H7 (cell line): Measurements from ENCODE around the gene PRXL2A. TPM values are rescaled to one million over a fixed set of nuclear protein-coding genes. Genes with fewer than 3 reads are reported as not detected.

Source experiments
- DNase-seq: peaks from one replicate; pipeline ENCODE4 v3.0.0; 2012
- H3K27me3 ChIP-seq: 2 replicates; pipeline ENCODE4 v1.6.0; 2011; ENCODE audit warnings: mild to moderate bottlenecking, low read length; ENCODE audit not compliant: control insufficient read depth, insufficient read depth
- H3K36me3 ChIP-seq: replicated peaks from 2 replicates; pipeline ENCODE4 v1.5.1; 2011; ENCODE audit warnings: low read length; ENCODE audit not compliant: control insufficient read depth, insufficient read depth
- H3K4me3 ChIP-seq: 2 replicates; pipeline ENCODE4 v1.5.1; 2011; ENCODE audit warnings: low read depth, mild to moderate bottlenecking, control low read depth, low read length, moderate library complexity; ENCODE audit not compliant: insufficient read depth
- total RNA-seq: library from RNA; depleted of rRNA; stranded (reverse); fragments of >200 nt; shearing (Covaris generic); gene quantifications from 2 replicates; pipeline ENCODE4 v1.2.3, GENCODE V29; 2014; rRNA removed

Gene PRXL2A
- total RNA-seq, 1 experiment from 2014 or later: 35.0 TPM

DNA sequence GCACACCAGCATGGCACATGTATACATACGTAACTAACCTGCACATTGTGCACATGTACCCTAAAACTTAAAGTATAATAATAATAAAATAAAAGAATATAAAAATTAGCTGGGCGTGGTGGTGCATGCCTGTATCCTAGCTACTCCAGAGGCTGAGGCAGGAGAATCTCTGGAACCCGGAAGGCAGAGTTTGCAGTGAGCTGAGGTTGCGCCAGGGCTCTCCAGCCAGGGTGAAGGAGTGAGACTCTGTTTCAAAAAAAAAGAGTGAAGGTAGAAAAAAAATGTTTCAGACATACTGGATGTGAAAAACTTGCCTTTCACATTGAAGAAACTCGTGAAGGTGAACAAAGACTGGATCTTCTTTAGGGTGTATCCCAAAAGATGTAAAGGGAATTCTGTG lies 72.5 kb downstream of the PRXL2A start:
- Histone ChIP-seq H3K27me3 (no peaks in the 10 kb centered on the region), H3K4me3 (no peak overlapping the region), H3K36me3 (no peaks in the 10 kb centered on the region)
- no peak for DNase-seq

GRCh38 chr10:80484243-80484642 lies 75.9 kb downstream of the PRXL2A start:
- no peak for DNase-seq
- Histone ChIP-seq H3K36me3 (no peaks in the 10 kb centered on the region), H3K4me3 (no peak overlapping the region), H3K27me3 (no peaks in the 10 kb centered on the region)

DNA sequence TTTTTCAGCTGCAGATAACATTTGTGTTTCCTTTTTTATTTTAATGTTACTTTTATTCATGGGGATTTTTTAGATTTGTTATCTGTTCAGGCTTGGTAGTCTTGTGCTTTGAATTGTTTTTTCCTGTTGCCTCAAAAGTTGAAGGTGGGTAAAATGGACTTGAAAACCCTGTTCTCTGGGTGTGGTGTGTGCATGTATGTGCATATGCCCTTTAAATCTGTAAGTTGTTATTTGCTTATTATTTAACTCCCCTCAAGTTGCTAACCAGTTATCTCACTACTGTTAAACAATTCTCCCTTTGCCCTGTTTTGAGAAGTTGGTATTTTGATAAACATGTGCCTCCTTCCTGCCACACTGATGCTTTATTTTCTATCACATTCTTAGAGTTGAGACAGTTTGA lies 76.3 kb downstream of the PRXL2A start:
- Histone ChIP-seq H3K27me3 (no peaks in the 10 kb centered on the region), H3K36me3 (no peaks in the 10 kb centered on the region; the same call in none of the 2 replicates)

GRCh38 chr10:80485076-80485945 lies 77.0 kb downstream of the PRXL2A start:
- Histone ChIP-seq H3K27me3 (no peaks in the 10 kb centered on the region), H3K36me3 (peaks cover 2% of the 10 kb centered on the region), H3K4me3 (no peak overlapping the region)
- no peak for DNase-seq

More for the DNA sequence above, 76.3 kb downstream of the PRXL2A start:
- DNase-seq: no peak
- no peak overlapping the region for H3K4me3 ChIP-seq

- Histone ChIP-seq H3K27me3 (no peaks in the 10 kb centered on the region), H3K36me3 (peaks cover 2% of the 10 kb centered on the region), H3K4me3 (no peak overlapping the region)
- DNase-seq: no peak
Observed at GRCh38 chr10:80485946-80486764, 77.8 kb downstream of the PRXL2A start.

Other genes starting within 250 kb of the PRXL2A start
- 42.1 and 67.3 TPM in 2 replicates for gene ANXA11, start 203.0 kb upstream of the PRXL2A start, total RNA-seq
- 0.07 and 0.52 TPM in 2 replicates for gene MAT1A, start 118.9 kb upstream of the PRXL2A start, total RNA-seq
- not detected in 2 replicates for gene DYDC1, start 51.8 kb upstream of the PRXL2A start, total RNA-seq
- gene DYDC2, start 51.8 kb upstream of the PRXL2A start, total RNA-seq: 0.97 and 1.1 TPM in 2 replicates
- 36.3 and 37.6 TPM in 2 replicates for gene TSPAN14, start 45.8 kb downstream of the PRXL2A start, total RNA-seq
- not detected in 2 replicates for gene SH2D4B, start 129.4 kb downstream of the PRXL2A start, total RNA-seq